Measurements from ENCODE around the gene ZNF90.
"Not testable (repeated sequence)": the region's sequence is repeated elsewhere in the genome, so short reads cannot be mapped to it uniquely, and the experiment has no call there.

DNA sequence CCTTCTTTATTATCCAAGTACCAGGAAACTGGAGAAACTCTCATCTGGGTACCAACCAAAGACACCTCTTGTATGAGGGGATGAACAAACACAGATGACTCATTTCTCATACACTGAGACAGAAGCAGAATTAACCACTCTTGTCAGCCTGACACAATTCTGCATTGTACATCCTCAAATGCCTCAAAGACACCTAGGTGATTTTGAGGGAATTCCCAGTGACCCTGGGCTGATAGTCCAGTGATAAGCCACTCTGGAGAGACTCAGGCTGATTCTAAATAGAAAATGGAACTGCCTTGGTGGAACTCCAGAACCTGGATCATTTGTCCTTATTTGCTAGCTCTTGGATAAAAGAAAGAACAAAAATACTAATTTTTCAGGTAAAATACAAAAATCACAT is 19.1 kb upstream of the ZNF90 start:
- TF ChIP-seq, protein P1, sequence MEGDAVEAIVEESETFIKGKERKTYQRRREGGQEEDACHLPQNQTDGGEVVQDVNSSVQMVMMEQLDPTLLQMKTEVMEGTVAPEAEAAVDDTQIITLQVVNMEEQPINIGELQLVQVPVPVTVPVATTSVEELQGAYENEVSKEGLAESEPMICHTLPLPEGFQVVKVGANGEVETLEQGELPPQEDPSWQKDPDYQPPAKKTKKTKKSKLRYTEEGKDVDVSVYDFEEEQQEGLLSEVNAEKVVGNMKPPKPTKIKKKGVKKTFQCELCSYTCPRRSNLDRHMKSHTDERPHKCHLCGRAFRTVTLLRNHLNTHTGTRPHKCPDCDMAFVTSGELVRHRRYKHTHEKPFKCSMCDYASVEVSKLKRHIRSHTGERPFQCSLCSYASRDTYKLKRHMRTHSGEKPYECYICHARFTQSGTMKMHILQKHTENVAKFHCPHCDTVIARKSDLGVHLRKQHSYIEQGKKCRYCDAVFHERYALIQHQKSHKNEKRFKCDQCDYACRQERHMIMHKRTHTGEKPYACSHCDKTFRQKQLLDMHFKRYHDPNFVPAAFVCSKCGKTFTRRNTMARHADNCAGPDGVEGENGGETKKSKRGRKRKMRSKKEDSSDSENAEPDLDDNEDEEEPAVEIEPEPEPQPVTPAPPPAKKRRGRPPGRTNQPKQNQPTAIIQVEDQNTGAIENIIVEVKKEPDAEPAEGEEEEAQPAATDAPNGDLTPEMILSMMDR (IDR thresholded peaks at IDR 0.05), result not testable (repeated sequence)
- not testable (repeated sequence) for TF ChIP-seq POLR2A (IDR thresholded peaks at IDR 0.05)

All from upper lobe of left lung (tissue), 4 donors.